GM19468 (cell line): Measurements from ENCODE around the gene DZIP3.

Experiments
- ATAC-seq: cut with Tn5 transposase; IDR thresholded peaks from one replicate; pipeline ENCODE4 v1.9.1; 2021; ENCODE audit warnings: mild to moderate bottlenecking, moderate library complexity, moderate number of reproducible peaks; ENCODE audit not compliant: unreplicated experiment; ENCODE audit errors: extremely low read depth

Gene DZIP3, protein sequence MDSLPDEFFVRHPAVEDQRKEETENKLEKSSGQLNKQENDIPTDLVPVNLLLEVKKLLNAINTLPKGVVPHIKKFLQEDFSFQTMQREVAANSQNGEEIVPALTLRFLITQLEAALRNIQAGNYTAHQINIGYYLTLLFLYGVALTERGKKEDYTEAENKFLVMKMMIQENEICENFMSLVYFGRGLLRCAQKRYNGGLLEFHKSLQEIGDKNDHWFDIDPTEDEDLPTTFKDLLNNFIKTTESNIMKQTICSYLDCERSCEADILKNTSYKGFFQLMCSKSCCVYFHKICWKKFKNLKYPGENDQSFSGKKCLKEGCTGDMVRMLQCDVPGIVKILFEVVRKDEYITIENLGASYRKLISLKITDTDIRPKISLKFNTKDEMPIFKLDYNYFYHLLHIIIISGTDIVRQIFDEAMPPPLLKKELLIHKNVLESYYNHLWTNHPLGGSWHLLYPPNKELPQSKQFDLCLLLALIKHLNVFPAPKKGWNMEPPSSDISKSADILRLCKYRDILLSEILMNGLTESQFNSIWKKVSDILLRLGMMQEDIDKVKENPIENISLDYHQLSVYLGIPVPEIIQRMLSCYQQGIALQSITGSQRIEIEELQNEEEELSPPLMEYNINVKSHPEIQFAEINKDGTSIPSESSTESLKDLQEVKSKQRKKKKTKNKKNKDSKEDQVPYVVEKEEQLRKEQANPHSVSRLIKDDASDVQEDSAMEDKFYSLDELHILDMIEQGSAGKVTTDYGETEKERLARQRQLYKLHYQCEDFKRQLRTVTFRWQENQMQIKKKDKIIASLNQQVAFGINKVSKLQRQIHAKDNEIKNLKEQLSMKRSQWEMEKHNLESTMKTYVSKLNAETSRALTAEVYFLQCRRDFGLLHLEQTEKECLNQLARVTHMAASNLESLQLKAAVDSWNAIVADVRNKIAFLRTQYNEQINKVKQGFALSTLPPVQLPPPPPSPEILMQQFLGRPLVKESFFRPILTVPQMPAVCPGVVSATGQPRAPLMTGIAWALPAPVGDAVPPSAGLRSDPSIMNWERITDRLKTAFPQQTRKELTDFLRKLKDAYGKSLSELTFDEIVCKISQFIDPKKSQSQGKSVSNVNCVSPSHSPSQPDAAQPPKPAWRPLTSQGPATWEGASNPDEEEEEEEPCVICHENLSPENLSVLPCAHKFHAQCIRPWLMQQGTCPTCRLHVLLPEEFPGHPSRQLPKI

DNA sequence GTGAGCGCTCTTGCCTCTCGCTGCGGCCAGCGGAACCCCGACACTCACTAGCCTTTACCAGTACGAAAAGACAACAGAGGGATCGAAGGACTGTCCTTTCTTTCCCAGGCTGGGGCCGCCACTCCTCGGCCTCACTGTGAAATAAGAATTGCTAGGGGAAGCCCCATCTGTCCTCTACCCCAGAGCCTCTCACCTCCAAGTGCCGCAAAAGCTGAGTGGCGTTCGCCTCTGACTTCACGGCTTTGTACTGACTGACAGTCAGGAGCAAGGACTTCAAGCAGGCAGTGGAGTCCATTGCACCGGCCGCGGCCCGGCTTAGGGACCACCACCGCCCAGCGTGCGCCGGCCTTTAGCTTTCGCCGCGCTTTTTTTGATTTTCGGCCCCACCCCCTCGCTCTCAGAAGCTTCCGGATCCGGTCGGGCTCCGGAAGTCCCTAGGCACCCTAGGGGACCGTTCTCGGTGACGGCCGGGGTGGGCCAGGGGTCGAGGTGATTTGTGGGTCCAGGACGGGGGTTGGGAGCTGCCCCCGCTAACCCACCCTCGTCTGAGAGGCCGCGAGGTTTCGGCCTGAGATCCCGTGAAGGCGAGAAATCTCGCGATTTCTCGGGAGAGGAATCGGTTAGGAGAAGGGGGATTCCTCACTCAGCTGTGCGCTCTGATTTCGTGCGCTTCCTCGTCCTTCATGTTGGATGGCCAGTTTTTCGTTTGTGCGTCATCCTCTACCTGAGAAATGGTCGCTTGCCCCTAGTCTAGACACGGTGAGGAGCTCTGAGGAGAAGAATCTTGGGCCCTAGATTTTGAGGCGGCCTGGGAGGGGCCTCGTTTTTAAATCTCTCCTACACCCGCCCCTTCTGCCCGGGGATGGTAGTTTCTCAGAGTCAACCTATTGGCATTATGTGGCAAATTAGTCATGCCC lies at the start of gene DZIP3, which contains the start of gene CIP2A:
TSS of gene DZIP3 (plus strand) at position 642 of the 917 bp plus-strand sequence. CDS start 15,685 bp downstream, outside the sequence.
TSS of gene CIP2A (minus strand) at position 358 of the 917 bp plus-strand sequence. CDS start at position 295, 63 bp downstream.
- ATAC-seq = peak; percentile 83

DNA sequence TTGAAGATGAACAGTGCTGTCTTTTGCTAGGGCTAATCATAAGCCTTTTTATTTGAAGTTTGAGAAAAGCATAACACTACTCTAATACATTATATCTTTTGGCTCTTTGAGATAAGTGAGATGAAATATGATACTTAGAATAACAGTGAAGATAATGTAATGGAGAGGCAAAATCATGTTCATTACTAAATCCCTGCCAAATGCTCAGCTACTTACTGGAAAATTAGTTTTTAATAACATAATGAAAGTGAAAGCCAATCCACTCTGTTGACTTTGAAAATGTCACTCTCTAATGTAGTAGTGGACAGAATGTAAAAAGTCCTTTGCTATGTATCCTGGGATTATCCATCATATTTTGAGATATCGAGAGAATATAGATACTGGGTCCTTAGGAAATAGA lies 43.3 kb upstream of the DZIP3 start:
- ATAC-seq = no peak

DNA sequence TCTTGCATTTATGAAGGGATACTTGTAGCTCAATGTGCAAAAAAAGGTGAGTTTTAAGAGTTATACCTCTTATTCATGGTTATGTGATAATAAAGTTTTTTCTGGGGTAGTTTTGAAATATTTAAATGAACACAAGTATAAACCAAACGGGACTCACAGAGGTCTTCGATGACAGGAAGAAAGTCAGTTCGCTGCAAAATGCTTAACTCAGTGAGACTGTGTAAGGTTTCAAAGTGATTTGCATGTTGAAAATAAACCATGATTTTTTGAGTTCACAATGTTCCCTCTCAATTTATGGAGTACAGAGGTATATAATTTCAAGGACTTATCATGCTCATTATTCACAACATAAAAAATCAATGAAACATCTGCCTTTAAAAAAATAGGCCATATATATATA lies 42.8 kb upstream of the DZIP3 start:
- ATAC-seq = no peak

DNA sequence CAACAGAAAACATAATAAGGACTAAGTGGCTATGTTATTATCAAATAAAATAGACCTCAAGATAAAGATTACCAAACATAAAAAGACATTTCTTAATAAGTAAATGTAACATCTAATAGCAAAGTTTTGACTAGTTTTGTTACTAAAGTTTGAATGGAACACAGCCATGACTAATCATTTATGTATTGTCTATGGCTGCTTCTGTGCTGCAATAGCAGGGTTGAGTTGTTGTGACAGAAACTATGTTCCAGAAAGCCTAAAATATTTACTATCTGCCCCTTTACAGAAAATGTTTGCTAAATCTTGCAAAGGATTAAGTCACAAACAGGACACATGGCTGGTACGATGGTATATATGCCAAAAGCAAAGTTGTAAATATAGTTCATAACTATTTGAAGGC lies 41.2 kb upstream of the DZIP3 start:
- no peak for ATAC-seq

DNA sequence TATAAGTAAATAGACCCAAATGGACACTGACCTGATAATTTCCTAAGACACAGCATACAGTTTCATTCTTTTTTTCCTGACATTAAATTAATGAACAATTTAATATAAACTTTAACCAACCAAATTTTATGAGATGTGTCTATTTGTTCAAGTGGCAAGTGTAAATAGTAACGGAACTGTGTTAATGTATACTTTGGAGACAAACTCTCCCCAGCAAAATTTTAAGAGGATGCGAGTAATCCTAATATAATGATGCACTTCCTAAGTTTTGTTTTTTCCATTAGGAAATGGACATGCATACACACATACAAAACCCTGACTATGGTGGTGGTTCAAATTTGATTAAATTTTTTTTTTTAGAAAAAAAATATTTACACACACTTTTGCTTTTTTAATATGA lies 40.6 kb upstream of the DZIP3 start:
- no peak for ATAC-seq

DNA sequence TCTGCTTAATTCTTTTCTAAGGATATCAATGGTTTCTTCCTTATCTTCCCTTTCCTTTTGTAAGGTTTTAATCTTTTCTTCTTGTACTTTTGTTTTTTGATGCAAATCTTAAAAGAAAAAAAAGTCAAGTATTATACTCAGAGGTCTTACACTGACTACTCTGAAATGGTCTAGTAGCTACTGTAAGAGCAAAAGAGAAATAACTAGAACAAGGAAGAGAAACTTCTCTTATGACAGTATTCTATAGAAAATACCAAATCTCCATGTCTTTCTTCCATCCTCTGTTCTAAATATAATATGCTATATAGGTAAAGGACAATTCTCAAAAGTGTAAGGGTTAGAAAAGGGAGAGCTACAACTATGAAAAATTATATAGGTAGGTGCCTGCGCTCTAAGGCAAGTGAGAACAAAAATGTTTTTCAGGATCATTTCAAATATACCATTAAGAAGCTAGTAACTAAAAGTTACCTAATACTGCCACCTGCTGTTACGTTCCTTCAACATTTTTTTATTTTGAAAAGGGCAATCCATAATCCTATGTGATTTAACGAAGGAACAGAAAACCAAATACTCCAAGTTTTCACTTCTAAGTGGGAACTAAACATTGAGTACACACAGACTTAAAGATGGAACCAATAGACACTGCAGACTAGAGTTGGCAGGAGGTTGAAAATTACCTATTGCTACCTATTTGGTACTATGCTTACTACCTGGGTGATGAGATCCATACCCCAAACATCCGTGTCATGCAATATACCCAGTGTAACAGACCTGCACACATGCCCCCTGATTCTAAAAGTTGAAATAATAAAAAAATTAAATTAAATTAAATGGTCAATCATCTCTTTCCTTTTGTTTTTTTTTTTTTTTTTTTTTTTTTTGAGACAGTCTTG lies 37.0 kb upstream of the DZIP3 start:
- no peak for ATAC-seq

DNA sequence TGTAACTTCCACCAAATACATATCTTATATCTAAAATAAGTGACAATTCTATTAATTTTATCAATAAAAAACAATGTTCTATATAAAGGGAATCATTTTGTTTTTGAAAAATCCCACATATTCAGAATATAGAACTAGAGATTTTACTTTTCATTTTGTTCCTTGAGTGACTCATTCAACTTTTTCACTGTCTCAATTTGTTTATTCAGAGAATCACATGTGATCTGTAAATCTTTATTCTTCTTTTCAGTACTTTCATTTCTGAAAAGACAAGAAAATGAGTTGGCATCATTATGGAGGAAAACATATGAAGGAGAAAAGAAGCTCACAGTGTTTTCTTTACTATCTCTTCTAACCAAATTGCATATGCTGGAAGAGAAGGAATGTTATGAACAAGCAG lies 35.3 kb upstream of the DZIP3 start:
- ATAC-seq = no peak

DNA sequence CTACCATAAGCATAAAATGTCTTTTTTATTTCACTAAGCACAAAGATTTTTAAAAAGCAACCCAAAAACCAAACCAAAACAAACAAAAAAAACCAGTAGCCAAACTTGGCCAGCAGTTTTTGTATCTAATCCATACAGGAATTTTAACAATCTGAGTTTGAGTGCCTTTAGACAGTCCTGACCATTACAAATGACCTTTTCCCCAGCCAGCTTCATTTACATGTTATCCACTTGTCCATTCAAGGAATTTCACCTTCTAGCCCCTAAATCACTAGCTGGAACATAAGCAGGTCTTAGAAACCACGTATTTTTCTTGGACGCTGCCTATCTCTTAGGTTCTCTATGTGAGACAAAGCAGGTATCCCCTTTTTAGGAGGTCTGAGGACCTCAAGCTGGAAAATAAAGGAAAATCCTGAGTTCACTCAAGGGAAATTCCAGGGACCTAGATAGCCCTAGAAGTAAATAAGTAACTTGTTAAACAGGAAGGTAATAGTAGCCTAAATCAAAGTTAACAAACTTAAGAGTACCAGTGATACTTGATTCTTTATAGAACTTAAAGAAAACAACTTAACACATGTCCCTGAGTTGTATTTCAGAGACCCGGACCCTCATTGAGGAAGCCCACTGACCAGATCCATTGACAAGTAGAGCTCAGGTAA lies 34.5 kb upstream of the DZIP3 start:
- no peak for ATAC-seq

DNA sequence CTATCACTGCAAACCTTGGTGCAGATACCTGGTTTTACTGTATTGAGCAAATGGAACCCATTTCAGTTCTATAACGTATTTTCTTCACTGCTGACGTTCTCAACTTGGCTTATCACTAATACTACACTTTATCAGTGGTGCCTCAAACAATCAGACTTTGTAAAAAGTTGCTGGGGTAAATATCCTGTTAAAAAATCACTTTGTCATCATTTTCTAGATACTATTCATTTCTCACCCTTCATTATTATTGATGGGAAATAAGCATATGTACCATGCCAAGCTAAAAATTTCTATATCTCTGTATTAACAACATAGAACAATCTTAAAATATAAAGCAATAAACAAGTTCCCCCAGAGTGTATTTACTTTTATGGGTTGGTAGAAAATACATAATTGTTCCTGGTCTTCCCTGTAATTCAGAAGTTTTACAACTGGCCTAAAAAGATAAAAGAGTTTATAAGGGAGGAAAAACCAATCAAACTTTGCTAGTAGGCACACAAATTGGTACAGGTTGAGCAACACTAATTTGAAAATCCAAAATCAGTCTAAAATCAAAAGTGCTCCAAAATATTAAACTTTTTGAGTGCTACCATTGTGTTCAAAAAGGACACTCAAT lies 33.4 kb upstream of the DZIP3 start:
- ATAC-seq = no peak

DNA sequence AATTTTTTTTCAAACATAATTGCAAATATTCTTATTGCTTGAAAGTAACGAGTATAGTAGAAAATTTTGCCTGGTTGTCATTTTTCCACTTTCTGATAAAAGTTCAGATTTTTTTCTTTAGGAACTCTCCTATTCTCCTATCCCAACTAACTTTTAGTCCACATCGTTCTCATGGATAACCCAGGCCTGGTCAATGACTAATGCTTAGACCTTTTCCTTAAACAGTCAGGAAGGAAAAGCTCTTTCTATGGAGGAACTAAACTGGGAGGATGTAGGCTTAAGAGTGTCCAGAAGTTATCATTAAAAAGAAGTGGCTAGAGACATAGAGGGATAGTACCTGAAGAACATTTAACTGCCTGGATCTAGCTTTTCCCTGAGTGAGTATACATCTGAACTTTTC lies 27.0 kb upstream of the DZIP3 start:
- ATAC-seq = no peak

DNA sequence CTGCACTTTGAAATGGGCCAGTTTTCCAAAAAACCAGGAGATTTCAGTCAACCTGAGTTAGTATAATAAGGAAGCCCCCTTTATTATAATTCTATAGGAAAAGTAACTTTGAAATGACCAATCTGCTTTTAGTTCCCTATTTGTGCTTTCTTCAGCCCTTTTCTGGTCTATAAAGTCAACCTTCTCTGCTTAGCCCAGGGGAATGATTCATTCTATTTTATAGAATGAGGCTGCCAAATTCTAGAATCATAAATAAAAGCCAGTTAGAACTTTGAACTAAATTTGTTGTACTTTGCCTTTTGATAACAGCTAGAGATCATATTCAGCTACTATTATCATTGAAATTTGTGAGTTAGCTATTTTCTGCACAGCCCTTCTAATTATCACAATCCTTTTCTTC lies 25.0 kb upstream of the DZIP3 start:
- no peak for ATAC-seq

DNA sequence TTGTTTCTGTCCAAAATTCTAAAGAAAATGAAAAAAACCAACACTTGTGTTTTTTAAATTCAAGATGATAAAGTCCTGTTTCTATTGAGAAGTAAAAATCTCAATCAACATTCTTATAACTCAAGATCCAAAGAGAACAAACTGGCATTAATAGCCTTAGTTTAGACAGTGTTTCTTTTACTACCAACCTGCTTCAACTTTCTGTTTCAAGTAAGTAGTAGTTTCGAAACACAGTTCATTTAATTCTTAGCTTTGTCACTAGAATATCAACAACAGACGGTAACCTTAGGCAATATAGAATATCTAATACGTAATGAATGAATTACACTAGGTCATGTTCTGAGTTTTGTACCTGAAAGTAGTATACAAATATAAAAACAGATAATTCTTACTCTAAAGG lies 24.0 kb upstream of the DZIP3 start:
- ATAC-seq = no peak

DNA sequence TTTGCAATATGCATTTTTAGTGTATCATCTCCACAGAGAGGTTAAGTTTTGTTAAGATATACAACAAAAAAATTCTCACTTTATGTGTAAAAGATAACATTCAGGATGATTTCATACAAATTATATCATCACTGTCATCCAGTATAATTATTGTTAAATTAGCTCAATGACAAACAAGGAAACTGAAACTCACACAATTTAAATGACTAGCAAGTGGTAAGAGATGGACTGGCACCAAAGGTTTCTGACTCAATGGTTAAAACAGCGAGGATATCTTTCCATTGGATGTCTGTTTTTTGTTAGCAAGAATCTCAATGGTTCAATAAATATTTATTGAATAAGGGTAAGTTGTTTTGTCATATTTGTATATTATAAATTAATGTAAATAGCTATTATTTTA lies 22.9 kb upstream of the DZIP3 start:
- no peak for ATAC-seq

DNA sequence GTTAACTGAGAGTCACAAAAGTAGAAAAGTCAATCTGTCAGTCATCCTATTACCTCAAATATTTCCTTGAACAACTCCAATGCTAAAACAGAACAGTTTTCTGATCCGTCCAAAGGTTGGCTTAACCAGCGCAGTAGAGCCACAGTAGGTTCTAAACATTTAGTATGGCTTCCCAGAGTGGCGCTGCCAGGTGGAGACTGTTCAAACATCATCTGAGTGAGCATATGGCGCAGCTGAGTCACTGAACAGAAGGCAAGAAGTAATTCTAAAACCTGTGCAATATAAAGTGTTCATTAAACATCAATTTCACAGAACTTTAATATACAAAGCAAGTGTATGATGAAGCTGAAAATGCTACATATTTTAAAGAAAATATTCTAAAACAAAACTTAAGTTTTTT lies 20.2 kb upstream of the DZIP3 start:
- ATAC-seq = no peak

DNA sequence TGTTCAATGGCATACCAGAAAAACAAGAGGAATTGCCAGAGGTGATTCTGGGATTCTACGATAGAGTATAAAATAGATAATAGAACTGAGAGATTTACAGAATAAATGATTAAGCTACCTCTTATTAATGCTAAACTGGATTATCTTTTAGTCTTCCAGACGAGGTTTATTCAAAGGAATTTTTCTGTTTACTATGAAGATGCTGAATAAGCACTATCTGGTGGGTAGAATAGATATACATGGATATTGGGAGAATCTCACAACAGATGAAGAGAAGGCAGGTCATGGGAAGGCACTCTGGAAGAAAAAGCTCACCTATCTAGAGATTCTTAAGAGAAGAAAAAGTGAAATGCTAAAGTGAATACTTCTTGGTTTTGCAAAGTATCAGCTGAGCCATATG lies 11.5 kb upstream of the DZIP3 start:
- ATAC-seq = no peak

DNA sequence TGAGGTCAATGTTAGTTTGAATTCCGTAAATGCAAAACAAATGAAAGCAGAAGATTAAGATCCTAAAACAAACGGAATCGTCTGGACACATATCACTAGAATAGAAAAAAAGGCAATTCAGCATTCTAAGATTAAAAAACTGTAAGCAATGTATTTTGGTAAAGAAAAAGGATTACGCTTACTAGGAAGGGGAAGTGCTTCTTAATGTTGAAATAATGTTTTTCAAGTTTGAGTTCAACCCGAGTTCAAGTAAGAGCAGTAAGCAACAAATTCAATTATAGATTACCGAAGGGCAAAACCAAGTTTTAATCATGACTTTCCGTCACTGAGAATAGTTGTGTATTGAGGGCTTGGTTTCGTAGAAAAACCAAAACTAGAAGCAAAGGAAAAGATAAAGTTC lies 921 bp upstream of the DZIP3 start:
- ATAC-seq = no peak

DNA sequence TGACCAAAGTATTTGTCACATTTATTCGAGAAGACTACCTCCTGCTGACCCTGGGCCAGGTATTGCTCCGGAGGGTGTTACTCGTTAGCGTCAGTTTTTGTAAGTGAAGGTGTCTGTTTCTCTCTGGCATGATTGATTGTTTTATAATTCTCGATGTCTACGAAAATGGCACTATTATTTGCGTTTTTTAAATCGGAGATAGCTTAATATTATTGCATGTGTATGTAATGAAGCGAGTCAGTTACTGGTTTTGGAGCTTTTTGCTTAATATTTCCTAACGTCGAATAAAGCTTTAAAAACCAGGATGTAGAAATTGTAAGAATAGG lies 439 bp downstream of the DZIP3 start:
- no peak for ATAC-seq

DNA sequence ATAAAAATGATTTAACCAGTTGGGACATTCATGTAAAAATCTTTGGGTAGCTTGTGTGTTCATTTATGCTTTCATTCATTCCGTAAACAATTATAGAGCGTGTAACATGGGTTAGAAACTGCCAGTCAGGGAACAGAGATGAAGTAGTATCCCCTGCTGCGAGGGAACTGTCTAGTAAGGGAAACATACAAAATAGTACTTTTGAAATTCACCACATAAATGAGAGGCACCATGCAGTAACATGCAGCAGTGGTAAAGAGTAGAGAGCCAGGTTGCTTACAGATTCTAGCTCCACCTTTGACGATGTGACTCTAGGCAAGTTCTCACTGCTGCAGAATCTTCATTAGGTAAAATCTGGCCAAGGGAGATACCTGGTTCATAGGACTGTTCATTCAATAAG lies 938 bp downstream of the DZIP3 start:
- ATAC-seq = no peak
